ENCODE data around the gene MMP24.

DNA sequence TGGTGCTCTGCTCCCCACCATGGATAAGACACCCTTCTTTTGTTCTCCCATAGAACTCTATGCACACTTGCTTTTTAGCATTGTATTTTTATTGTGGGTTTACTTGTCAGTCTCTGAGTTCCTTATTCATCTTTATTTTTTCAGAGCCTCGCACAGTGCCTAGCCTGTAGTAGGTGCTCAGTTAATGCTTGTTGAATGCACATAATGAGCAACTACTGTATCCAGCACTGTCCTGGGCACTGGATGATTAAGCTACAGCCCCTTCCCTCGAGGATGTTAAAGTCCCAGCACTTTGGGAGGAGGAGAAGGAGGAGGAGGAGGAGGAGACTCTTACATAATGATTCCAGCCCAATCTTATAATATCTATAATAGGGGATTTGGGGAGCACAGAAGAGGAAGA lies 16.8 kb downstream of the MMP24 start:
- TF ChIP-seq, protein P1, sequence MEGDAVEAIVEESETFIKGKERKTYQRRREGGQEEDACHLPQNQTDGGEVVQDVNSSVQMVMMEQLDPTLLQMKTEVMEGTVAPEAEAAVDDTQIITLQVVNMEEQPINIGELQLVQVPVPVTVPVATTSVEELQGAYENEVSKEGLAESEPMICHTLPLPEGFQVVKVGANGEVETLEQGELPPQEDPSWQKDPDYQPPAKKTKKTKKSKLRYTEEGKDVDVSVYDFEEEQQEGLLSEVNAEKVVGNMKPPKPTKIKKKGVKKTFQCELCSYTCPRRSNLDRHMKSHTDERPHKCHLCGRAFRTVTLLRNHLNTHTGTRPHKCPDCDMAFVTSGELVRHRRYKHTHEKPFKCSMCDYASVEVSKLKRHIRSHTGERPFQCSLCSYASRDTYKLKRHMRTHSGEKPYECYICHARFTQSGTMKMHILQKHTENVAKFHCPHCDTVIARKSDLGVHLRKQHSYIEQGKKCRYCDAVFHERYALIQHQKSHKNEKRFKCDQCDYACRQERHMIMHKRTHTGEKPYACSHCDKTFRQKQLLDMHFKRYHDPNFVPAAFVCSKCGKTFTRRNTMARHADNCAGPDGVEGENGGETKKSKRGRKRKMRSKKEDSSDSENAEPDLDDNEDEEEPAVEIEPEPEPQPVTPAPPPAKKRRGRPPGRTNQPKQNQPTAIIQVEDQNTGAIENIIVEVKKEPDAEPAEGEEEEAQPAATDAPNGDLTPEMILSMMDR (conservative IDR thresholded peaks at IDR 0.05 in 1 of 2, IDR thresholded peaks at IDR 0.05 in 1 of 2; ENCODE audit: low read depth in 1 of 2, low read length in 2 of 2) = no peak
- TF ChIP-seq EZH2 (IDR thresholded peaks at IDR 0.05; ENCODE audit: low read length, missing control alignments) = no peak

All from fibroblast of lung (primary cell).